Embryonic facial prominence (tissue), 1 donor: ENCODE data around the gene PFDN1.
"Not testable (repeated sequence)": the region's sequence is repeated elsewhere in the genome, so short reads cannot be mapped to it uniquely, and the experiment has no call there.

ENCODE experiments used
- DNase-seq: peaks from one replicate; pipeline ENCODE4 v3.0.0-alpha.2; 2016; ENCODE audit errors: extremely low spot score

PFDN1 gene, protein sequence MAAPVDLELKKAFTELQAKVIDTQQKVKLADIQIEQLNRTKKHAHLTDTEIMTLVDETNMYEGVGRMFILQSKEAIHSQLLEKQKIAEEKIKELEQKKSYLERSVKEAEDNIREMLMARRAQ

DNA sequence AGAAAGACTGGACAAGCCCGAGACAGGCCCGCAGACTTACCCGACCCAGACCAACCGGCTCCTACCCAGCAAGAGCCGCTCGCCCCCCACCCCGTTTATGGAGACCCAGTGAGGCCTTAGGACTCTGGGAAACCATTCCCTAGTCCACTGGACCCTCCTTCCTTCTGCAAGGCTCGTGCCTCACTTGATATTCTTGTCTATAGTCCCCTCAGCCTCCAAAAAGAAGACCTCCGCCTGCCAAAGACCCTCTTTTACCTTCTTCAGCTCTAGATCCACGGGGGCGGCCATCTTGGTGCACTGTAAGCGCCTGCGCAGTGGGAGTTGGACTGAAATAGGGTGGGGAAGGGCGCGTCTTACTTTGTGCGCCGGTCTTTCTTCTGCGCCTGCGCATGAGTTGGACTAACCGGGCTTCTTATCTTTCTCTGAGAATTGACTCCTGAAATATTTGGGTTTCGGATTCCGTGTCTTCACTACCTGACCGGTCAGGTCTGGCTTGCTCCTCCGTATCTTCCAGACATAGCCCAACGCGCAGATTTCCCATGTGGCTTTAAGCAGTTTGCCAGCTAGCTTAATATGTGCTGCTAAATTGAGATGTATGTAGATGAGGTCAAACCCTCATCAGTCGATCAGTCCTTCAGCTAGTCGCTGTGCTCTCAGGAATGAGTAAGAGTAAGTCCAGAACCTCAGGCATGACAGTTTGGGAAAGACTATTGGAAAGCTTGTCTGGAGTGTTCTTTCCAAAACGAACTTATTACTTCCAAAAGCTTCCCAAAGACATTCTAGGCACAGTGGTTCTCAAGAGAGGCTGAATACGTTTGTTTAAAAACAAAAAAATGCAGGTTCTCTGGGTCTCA lies at the start of gene PFDN1:
Gene PFDN1 (minus strand): TSS at position 316 of the 854 bp plus-strand sequence. CDS start 28 bp downstream, at position 288.
- peak; percentile 94 for DNase-seq

- no peak for DNase-seq
Measured at GRCh38 chr5:140351609-140352334, 48.9 kb upstream of the PFDN1 start.

DNA sequence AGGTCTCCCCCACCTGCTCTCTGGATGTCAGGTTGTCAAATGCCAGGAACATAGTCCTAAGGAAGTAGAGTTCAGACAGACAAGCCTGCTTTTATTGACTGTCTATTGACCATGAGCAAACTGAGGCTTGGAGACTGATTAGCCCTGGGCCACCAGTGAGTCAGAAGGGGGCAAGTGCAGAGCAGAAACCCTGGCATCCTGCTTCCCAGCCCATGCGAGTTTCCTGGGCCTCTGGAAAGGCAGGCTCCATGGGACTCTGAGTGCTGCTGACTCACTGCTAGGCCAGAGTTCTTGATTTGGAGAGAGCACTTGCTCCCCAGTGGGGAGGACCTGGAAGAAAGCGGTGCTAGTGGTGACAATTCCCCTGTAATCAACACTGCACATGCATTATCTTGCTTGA lies 46.3 kb upstream of the PFDN1 start:
- DNase-seq = no peak

DNA sequence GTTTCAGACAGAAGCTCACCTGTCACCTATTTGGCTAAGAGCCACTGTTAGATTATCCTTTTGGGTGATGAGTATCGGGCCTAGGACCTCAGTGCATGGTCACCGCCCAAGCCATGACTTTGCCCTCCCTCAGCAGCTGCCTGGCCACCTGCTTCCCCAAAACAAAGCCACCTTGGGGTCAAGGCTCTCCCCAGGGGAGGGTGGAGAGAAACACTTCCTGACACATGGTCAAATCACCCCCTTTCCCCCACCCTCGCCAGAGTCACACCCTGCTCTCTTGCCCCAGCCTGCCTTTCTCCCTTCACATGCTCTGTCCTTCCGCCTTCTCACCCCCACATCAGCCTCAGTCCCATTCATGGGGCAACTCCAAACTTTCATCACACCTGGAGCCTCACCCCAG lies 45.2 kb upstream of the PFDN1 start:
- no peak for DNase-seq

- no peak for DNase-seq
Measured at GRCh38 chr5:140347360-140347759, 44.5 kb upstream of the PFDN1 start.

GRCh38 chr5:140346348-140347221 lies 43.7 kb upstream of the PFDN1 start, which contains the start of gene HBEGF:
TSS of gene HBEGF (minus strand) at chr5:140346603. CDS start at chr5:140346328, 275 bp downstream.
- DNase-seq = no peak

GRCh38 chr5:140345919-140346347 lies 43.0 kb upstream of the PFDN1 start:
- no peak for DNase-seq

DNA sequence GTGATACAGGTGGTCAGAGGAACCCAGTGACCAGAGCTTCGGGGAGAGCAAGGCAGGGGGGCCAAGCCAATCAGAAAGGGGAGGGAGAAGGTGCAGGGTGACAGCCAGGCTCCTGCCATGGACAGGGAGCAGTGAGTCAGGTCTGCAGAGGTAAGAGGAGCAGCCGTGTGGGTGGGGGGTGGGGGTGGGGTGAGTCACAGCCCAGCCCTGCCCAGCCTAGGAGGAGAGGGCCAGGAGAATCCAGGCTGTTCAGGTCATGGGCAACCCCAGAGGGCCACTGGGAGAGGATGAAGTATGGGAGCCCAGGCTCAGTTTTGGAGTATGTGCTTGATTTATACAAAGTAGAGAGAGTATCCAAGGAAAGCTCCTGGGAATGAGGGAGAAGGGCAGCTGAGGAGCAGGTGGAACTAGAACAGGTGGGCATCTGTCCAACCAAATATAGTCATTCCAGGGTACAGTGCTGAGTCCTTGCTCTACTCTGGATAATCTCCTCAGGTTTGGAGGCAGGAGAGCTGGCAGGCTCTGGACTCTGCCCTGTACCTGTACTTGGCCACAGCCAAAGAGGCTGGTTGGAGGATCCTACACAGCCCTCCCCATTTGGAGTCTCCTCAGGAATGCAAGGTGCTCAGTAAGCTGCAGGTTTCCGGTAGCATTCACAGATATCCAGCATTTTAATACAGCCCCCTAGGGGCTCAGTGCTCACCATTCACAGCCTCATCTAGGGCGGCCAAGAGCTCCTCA lies 42.0 kb upstream of the PFDN1 start:
- no peak for DNase-seq

DNA sequence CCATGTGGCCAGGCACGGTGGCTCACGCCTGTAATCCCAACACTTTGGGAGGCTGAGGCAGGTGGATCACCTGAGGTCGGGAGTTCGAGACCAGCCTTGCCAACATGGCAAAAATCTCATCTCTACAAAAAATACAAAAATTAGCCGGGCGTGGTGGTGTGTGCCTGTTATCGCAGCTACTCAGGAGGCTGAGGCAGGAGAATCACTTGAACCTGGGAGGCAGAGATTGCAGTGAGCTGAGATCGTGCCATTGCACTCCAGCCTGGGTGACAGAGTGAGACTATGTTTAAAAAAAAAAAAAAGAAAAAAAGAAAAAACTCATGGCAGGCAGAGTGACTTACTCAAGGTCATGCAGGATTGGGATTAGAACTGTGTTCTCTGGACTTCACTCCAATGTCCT lies 40.9 kb upstream of the PFDN1 start:
- DNase-seq = not testable (repeated sequence)

DNA sequence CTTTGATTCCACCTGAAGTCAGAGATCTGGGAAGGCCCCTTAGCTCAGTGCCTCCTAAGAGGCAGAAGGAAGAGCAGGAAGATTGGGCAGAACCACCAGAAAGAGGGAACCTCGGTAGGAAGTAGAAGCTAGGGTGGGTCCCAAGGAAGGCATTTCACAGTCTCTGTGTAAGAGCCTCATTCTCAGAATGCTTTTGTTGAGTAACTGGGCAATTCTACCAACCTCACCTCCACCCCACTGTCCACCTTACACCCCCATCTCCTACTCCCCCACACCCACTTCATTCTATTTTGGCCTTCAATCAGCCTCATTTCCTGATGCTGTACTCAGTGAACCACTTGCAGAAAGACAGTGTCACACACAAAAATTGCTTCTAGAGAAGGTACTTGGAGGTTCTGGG lies 40.0 kb upstream of the PFDN1 start:
- DNase-seq = no peak

- DNase-seq = no peak
Measured at GRCh38 chr5:140342287-140342686, 39.4 kb upstream of the PFDN1 start.

DNA sequence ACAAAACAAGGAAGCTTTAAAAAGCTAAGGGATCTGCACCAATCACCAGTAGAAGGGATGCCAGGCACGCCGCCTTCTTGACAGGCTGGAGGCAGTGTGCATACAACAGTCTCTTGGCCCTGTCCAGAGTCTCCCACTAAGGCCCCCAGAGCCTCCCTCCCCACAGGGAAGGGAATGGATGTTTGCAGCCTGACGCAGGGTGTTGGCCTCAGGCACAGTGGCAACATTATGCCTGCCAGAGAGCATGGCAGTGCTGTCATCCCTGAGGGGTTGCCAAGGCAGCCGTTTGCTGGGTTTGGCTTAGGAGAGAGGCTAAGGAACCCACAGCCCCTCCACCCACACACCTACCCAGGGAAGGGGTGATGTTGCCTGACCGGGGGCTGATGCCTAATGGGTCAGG lies 38.7 kb upstream of the PFDN1 start:
- no peak for DNase-seq

DNA sequence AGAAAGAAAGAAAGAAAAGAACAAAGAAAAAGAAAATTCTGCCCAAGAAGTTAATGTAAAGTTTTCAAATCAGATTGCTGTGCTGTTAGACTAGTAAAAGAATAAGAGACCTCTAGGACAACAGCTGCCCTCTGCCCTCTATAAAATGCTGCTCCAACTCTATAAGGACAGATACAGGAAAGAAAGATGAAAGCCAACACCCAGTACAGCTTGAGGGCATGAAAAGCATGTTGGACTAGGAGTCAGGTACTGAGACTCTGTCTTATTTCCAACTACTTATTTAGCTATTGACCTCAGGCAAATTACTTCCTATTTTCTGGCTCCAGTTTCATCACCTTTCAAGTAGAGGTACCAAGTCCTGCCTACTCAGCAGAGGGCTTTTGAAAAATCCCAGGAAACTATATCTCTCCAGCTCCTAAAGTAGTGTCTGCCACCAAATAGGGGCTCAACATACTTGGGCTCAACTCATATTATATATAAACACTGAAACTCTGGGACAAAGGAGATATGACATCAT lies 37.8 kb upstream of the PFDN1 start:
- no peak for DNase-seq

- DNase-seq = no peak
Measured at GRCh38 chr5:140339636-140340035, 36.7 kb upstream of the PFDN1 start.

DNA sequence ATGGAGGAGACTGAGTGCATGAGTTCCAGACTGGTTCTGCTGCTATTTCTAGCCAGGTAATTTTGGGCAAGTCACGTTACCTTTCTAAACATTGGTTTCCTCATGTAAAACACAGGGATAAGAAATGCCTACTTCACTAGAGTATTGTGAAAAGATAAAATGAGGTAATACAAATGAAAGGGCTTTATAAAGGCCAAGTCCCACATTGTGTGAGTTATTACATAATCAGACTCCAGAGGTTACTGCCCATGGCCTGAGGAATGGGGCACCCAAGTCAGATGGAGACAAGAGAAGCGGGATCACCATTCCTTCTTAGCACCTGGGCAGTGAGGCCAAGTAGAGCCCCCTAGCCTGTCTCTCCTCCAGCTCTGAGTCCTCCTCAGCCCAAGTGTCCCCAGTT lies 36.0 kb upstream of the PFDN1 start:
- no peak for DNase-seq

- DNase-seq = no peak
Measured at GRCh38 chr5:140338336-140338735, 35.4 kb upstream of the PFDN1 start.

DNA sequence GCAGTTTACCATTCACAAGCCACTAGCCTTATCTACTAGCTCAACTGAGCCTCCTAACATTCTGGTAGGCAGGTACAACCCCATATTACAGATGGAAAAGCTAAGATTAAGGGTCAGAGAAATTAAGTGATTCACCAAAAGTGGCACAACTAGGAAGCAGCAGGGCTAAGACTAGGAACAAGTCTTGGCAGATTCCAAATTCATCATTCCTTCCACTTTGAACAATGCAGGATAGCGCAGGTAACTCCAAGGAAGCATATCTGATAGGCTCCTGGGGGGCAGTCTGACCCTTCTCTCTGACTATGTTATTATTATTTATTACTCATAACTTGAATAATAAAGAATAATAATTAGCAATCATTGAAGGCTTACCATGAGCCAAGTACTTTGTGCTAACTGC lies 35.0 kb upstream of the PFDN1 start:
- no peak for DNase-seq

- no peak for DNase-seq
Measured at GRCh38 chr5:140336388-140336787, 33.5 kb upstream of the PFDN1 start.

DNA sequence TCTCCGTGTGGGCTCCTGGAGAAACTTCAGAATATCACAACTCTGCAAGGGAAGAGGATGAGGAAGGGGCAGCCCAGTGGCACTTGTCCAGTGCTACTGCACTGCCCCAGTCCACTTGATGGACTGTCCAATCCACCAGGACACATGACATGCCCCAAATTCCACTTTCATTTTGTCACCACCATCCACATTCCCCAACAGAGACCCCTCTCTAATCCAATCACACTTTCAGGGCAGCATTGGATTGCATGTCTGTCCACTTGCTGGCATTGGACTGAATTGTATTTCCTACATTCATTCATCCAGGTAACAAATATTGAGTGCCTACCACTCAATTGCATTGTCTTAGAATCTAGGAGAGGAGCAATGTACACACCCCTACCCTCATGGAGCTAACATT lies 28.7 kb upstream of the PFDN1 start:
- DNase-seq = no peak

DNA sequence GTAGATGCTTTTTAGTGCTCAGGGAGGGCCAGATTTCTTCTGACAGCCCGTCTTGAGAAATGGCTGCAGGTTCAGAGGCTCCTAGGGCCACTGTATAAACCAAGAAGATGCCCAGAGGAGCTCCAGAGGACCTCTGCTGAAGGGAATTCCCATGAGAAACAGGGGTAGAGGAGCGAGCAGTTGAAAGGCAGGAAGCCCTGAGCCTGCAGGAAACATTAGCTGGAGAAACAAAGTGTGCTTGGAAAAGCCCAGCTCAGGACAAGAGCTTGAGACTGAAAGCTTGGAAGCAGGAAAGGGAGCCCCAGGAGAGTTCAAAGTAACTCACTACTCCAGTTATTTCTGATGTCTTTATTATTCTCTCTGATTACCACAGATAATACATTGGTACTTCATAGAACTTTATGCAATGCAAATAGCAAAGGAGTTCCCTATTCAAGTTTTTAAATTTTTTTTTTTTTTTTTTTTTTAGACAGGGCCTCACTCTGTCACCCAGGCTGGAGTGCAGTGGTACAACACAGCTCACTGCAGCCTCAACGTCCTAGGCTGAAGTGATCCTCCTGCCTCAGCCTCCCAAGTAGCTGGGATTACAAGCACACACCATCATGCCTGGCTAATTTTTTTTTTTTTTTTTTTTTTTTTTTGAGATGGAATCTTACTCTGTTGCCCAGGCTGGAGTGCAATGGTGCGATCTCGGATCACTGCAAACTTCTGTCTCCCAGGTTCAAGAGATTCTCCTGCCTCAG lies 27.0 kb upstream of the PFDN1 start:
- DNase-seq = no peak
